ENCODE measurements around the gene CACNA2D1.

The CACNA2D1 gene

DNA sequence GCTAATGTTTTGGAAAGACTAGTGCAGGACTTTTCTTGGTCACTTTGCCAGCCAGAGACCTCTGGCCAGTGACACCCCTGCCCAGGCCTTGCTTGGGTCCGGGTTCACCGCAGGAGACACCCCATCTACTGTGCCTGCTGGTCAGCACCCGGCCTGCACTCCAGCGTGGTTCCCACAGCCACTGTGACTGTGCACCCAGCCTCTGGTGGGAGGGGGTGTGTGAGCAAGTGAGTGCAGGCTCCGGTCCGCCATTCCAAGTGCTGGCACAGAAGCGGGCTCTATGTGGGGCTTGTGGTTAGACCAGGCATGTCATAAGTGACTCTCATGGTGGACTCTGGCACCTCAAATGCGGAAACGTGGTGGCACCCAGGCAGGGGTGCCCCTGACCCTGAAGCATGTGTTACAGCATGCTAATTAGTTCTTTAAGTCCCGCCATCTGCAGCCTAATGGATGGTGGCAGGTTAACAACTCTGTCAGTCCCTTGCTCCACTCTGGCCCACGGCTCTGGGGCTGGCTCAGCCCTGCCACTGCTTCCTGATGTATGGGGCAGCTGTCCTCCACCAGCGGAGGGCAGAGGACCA, 361.8 kb downstream of the CACNA2D1 start:
- DNase-seq = no peak

GRCh38 chr7:82080254-82080927, 363.2 kb downstream of the CACNA2D1 start:
- DNase-seq = no peak

- no peak for DNase-seq
Observed at GRCh38 chr7:82079527-82079926, 364.1 kb downstream of the CACNA2D1 start.

- no peak for DNase-seq
Observed at GRCh38 chr7:82078807-82079206, 364.8 kb downstream of the CACNA2D1 start.

- no peak for DNase-seq
Observed at GRCh38 chr7:82071468-82071867, 372.1 kb downstream of the CACNA2D1 start.

- no peak for DNase-seq
Observed at GRCh38 chr7:82067628-82068264, 375.8 kb downstream of the CACNA2D1 start.

DNA sequence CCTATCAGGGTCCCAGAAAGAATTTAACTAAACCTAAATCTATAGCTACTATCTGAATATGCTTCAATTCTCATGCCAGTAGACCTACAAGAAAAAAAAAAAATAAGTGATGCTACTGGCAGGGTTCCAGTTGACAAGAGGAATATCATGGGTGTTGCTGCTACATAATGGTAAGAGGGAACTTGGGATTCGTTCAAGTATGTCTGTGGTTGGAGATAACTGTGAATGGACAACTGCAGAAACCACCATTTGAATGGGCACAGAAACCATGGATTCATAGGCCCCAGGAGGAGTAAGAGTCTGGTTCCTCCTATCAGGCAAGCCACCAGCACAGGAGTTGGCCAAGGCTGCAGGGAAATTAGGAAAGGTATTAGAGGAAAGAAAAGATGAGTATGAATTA, 386.1 kb downstream of the CACNA2D1 start:
- DNase-seq = no peak

- no peak for DNase-seq
Observed at GRCh38 chr7:82056282-82056681, 387.3 kb downstream of the CACNA2D1 start.

GRCh38 chr7:82054544-82054943, 389.0 kb downstream of the CACNA2D1 start:
- DNase-seq = no peak

DNA sequence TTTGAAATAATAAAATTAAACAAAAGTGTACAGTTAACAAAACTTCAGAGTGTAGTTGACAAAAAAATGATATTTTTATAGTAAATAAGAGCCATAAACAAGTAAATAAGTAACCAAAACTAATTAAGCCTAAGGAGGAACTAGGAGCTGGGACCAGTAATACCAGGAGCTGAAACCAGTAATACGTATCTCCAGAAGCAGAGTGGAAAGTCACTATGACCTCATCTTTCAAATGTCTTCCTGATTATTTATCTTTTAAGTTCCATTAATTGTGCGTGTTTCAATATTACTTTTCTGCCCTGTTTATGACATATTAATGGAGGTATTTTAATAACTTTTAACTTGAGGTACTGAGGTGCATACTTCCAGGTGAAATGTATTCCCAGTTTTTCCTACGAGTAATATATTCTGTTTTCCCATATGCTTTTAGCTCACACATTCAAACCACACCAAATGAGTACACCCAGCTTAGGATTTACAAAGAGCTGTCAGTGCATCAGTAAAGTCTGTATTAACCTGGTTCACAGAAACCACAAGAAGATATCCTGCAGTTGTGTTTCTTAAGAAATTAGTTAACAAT, 390.0 kb downstream of the CACNA2D1 start:
- no peak for DNase-seq

DNA sequence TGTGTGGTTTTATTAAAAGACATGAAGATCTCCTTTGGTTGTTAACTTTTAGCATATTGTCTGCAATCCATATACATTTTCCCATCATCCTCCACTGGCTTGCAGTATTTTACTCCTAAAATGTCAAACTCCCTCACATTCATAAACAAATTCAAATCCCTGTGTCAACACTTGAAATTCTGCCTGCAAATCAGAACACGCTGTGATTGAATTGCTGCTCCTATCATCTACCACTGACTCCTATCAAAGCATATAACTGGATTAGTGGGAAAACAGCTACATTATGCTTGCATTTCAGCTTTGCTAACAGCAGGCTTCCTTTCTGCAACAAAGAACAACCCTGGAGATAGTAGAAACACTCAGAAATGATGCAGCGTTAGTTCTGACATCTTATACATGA, 392.0 kb downstream of the CACNA2D1 start:
- DNase-seq = no peak

- DNase-seq = no peak
Observed at GRCh38 chr7:82050792-82051191, 392.8 kb downstream of the CACNA2D1 start.

DNA sequence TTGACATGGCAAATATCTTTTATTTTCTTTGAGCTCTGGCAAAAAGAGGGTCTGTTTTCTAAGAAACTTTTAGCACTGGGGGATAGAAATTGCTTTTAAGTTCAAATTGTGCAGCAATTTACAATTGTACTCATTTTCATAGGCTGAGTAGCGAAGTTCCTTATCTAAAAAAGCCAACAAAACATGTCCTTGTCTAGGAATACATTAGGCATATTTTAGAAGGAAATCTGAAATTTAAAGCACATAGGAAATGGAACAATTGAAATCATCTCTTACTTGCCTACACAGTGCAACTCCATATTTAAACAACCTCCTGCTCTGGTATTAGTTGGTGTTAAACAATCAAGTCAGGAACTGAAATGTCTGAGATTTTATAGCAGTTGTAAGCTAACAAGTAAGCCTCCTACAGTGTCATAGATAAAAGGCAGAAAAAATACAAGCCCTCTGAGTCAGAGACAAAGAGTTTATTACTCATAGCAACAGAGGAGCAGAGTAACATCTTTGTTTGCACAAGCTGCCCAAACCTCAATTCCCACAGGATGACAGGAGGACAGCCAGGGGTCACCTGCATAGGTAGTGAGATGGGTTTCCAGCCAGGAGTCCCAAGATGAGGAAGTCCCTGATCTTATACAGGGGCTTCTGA, 393.6 kb downstream of the CACNA2D1 start:
- no peak for DNase-seq

DNA sequence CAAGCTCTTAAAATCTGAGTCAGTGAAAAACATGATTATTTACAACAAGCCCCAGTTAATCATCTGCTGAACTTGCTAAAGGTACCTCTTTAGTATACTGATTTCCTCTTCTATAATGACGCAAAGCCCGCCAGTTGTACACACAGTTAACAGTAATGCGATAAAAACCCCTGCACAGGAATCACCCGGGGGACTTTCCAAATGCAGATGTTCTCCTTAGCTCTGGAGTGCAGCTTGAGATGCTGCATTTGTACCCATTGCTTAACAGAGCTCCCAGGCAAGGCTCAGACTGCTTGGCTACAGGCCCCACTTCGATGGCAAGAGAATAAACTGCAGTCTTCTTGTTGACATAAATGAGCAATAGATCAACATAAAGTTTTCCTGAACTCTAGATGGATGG, 394.1 kb downstream of the CACNA2D1 start:
- no peak for DNase-seq

- no peak for DNase-seq
Observed at GRCh38 chr7:82044497-82045080, 399.0 kb downstream of the CACNA2D1 start.

GRCh38 chr7:82039621-82040020, 404.0 kb downstream of the CACNA2D1 start:
- no peak for DNase-seq

DNA sequence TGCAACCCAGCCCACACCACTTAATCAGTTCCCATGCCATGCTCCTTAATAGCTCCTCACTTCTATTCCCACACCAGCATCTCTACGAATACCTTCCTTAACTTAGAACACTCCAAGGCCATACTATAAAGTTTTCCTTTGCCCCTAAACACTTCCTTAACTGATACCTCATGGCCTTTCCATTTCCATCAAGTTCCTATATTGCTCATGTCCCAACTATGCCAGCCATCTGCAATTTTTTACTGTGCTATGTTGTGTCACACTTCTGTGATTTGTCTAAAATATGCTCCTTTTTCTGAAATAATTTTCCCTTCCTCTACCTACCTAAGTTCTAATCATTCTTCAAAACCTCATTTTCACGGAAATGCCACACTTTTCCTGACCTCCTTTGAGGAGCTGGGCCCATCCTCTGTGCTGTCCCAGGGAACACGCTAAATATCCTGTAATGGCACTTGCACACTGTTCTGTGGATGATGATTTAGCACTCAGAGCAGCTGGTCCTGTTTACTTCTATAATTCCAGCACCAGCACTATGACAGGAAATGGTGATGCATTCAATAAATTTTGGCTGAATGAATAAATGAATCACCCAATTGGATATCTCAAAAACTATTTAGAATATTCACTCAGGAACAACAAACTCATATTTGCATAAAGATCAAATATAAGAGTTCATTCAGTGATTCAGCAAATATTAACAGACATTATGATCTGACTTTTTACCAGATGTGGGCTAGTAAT, 407.3 kb downstream of the CACNA2D1 start:
- no peak for DNase-seq

DNA sequence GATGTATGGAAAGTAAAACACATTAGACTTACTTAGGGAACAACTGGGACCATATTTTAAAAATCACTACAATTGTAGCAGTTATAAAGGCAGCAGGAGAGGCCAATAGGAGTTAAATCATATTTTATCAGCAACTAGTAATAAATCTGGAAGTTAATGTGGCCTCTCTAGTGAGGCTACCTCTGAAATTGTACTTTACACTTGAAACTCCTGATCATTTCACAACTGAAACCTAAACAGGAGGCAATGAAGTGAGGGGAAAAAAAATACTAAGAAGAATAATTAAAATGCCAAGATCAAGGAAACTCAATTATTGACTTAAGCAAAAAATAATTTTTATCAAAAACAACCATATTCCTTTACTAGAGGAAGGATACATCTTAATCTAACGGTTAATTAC, 408.1 kb downstream of the CACNA2D1 start:
- DNase-seq = no peak

DNA sequence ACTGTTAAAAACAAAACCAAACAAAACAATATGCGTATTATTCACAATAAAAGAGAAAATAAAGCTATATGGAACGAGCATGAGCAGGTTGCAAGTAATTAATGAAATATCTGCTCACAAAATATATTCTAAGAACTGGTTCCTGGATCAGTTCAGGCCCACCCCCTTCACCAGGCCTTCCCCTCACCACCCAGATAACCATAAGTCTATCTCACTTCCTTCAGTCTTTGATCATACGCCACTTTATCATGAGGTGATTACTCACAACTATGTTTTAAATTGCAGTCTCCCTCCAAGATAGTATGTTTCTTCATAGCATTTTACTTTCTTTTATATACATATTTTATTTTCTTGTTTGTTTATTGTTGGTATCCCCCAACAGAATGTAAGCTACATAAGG, 410.7 kb downstream of the CACNA2D1 start:
- DNase-seq = no peak

DNA sequence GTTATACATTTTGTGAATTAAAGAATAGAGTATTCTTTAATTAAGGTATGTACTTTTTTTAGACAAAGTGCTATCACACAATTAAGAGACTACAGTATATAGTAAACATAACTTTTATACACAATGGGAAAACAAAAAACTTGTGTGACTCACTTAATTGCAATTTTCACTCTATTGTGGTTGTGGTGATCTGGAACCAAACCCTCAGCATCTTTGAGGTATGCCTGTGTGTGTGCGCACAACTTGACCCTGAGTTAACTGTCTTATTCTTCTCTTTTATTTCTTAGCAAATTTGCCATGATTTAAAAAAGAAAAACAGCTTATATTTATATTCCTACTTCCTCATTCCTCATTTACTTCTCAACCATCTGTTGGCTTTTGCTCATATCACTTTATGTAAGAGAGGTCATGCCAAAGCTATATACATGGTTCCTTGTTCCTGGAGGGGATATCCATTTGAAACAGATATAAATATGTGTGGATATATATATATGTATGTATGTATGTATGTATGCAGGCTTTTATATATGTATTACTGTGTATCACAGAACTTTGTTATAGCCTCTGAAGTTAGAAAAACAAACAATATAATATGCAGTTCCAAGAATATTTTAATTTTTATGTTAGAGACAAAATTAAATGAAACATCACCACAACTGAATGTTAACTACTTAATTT, 414.2 kb downstream of the CACNA2D1 start:
- DNase-seq = no peak

GRCh38 chr7:82028097-82028496, 415.5 kb downstream of the CACNA2D1 start:
- DNase-seq = no peak

DNA sequence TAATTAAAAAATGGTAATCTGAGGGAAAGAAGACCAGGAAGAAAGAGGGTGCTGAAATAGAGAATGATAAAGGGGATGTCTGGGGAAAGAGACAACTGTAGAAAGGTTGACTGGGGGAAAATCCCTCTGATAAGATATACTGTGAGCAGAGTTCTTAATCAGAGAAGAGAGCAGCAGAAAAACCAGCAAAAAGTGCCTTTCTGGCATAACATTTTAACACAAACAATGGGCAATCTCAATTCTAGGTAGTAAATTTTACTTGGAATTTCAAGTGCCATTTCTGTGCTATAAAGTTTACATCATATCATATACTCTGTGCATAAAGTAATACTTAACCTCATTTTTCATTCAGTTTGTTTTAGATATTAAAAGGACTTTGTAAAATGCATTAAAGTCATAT, 421.9 kb downstream of the CACNA2D1 start:
- no peak for DNase-seq
